NCI-H2029 treated with DMSO at 0.1 percent for 48 hours (cell line): ENCODE measurements around the gene TKTL1.

Experiments used
- DNase-seq: peaks from one replicate; lab custom pipeline; 2025; lab: John Stamatoyannopoulos, UW

The TKTL1 gene

GRCh38 chrX:154378059-154378798, 82.6 kb downstream of the TKTL1 start:
- no peak for DNase-seq

DNA sequence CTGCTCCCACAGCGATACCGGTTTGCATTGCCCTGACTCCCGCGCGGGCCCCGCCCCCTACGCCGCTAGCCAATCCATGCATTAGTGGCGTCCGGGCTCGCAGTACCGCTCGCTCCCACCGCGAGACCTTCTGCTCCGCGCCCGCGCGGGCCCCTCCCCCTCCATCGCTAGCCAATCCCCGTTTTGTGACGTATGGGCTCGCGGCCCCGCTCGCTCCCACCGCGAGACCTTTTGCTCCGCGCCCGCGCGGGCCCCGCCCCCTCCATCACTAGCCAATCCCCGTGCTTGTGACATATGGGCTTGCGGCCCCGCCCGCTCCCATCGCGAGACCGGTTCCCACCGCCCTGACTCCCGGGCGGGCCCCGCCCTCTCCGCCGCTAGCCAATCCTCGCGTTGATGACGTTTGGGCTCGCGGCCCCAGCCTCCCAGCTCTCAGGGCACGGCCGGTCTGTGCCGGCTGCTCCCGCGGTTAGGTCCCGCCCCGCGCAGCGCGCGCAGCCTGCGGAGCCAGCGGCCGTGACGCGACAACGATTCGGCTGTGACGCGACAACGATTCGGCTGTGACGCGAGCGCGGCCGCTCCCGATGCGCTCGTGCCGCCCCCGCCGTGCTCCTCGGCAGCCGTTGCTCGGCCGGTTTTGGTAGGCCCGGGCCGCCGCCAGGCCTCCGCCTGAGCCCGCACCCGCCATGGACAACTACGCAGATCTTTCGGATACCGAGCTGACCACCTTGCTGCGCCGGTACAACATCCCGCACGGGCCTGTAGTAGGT, 83.4 kb downstream of the TKTL1 start, which contains the start of gene EMD:
TSS of gene EMD (plus strand) at position 497 of the 770 bp plus-strand sequence. CDS start at position 687, 190 bp downstream.
- peak; percentile 95 for DNase-seq

GRCh38 chrX:154379569-154379951, 84.0 kb downstream of the TKTL1 start:
- no peak for DNase-seq
